ENCODE data around the gene NFYA.

DNA sequence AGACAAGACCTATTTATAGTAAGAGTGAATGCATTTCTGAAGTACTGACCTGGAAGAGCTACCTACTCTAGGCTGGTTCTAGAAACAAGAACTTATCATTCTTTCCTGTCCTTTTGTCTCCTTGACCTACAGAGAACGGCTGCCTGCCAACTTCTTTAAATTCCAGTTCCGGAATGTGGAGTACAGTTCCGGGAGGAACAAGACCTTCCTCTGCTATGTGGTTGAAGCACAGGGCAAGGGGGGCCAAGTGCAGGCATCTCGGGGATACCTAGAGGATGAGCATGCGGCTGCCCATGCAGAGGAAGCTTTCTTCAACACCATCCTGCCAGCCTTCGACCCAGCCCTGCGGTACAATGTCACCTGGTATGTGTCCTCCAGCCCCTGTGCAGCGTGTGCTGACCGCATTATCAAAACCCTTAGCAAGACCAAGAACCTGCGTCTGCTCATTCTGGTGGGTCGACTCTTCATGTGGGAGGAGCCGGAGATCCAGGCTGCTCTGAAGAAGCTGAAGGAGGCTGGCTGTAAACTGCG is 11.5 kb upstream of the NFYA start:
- TF ChIP-seq, protein P1, sequence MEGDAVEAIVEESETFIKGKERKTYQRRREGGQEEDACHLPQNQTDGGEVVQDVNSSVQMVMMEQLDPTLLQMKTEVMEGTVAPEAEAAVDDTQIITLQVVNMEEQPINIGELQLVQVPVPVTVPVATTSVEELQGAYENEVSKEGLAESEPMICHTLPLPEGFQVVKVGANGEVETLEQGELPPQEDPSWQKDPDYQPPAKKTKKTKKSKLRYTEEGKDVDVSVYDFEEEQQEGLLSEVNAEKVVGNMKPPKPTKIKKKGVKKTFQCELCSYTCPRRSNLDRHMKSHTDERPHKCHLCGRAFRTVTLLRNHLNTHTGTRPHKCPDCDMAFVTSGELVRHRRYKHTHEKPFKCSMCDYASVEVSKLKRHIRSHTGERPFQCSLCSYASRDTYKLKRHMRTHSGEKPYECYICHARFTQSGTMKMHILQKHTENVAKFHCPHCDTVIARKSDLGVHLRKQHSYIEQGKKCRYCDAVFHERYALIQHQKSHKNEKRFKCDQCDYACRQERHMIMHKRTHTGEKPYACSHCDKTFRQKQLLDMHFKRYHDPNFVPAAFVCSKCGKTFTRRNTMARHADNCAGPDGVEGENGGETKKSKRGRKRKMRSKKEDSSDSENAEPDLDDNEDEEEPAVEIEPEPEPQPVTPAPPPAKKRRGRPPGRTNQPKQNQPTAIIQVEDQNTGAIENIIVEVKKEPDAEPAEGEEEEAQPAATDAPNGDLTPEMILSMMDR (IDR thresholded peaks at IDR 0.05) = no peak
- no peak for TF ChIP-seq POLR2AphosphoS5 (IDR thresholded peaks at IDR 0.05; ENCODE audit: low read depth, low read length)
- TF ChIP-seq, protein P2, sequence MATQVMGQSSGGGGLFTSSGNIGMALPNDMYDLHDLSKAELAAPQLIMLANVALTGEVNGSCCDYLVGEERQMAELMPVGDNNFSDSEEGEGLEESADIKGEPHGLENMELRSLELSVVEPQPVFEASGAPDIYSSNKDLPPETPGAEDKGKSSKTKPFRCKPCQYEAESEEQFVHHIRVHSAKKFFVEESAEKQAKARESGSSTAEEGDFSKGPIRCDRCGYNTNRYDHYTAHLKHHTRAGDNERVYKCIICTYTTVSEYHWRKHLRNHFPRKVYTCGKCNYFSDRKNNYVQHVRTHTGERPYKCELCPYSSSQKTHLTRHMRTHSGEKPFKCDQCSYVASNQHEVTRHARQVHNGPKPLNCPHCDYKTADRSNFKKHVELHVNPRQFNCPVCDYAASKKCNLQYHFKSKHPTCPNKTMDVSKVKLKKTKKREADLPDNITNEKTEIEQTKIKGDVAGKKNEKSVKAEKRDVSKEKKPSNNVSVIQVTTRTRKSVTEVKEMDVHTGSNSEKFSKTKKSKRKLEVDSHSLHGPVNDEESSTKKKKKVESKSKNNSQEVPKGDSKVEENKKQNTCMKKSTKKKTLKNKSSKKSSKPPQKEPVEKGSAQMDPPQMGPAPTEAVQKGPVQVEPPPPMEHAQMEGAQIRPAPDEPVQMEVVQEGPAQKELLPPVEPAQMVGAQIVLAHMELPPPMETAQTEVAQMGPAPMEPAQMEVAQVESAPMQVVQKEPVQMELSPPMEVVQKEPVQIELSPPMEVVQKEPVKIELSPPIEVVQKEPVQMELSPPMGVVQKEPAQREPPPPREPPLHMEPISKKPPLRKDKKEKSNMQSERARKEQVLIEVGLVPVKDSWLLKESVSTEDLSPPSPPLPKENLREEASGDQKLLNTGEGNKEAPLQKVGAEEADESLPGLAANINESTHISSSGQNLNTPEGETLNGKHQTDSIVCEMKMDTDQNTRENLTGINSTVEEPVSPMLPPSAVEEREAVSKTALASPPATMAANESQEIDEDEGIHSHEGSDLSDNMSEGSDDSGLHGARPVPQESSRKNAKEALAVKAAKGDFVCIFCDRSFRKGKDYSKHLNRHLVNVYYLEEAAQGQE (IDR thresholded peaks at IDR 0.05; ENCODE audit: insufficient read depth in 1 of 2, low read depth in 2 of 2, low read length in 1 of 2) = no peak

All from Panc1 (cell line).